HG03469 (cell line): ENCODE data around the gene C22orf39.

Source experiments
- ATAC-seq: cut with Tn5 transposase; IDR thresholded peaks from one replicate; pipeline ENCODE4 v1.9.1; 2021; ENCODE audit warnings: mild to moderate bottlenecking, moderate library complexity, moderate number of reproducible peaks; ENCODE audit not compliant: unreplicated experiment

The C22orf39 gene

DNA sequence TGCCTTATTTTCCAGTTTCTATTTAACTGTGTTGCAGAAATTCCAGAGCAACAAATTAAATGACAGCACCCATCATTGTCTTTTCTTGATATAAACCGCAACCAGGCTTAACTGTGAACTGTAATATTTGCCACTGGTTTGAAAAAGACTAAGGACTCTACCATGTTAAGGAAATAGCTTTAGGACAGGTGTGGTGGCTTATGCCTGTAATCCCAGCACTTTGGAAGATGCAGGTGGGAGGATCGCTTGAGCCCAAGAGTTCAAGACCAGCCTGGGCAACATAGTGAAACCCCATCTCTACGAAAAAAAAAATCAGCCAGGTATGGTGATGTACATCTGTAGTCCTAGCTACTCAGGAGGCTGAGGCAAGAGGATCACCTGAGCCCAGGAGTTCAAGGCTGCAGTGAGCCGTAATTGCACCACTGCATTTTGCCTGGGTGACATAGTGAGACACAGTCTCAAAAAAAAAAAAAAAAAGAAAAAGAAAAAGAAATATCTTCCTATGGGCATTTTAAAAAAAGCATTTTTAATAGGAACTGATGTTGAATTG, 44.8 kb downstream of the C22orf39 start:
- no peak for ATAC-seq

DNA sequence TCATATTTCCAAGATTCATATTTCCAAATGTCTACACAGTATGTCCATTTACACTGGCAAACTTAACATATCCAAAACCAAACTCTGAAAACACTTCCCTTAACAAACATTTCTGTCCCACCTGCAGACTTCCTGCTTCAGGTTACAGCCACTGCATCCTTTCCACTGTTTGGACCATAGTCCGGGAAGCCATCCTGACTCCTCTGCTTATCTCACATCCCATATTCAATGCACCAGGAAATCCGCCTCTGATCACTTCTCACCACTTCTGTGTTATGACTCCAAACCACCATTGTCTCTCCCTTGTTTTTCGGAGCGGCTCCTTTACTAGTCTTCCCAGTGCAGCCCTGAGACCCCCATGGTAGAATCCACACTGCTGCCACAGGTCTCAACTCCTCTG, 46.0 kb downstream of the C22orf39 start:
- no peak for ATAC-seq

DNA sequence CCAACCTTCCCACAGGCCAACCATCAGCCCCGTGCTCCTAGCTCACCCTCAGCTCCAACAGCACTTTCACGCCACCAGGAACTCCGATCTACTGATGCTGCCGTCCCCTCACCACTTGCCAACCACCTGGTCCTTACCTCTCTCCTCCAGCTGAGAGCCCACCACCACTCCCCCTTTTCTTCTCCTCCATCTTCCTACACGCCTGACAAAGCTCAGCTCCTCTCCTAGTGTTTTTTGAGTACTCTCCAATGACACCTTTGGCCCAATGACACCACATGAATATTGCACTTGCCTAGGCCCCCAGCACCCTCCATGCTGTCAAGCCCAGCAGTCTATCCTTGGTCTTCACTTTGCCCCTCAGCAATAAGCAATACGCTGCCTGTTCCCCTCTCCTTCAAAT, 46.6 kb downstream of the C22orf39 start:
- ATAC-seq: no peak

DNA sequence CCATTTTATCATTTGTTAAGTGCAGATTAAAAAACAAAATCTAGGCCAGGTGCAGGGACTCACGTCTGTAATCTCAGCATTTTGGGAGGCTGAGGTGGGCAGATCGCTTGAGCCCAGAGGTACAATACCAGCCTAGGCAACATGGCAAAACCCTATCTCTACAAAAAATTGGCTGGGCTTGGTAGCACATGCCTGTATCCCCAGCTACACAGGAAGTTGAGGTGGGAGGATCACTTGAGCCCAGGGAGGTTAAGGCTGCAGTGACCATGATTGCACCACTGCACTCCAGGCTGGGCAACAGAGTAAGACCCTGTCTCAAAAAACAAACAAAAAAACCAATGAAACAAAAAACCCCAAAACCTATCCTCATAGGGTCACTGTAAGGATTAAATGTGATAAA, 48.9 kb downstream of the C22orf39 start:
- ATAC-seq: no peak

DNA sequence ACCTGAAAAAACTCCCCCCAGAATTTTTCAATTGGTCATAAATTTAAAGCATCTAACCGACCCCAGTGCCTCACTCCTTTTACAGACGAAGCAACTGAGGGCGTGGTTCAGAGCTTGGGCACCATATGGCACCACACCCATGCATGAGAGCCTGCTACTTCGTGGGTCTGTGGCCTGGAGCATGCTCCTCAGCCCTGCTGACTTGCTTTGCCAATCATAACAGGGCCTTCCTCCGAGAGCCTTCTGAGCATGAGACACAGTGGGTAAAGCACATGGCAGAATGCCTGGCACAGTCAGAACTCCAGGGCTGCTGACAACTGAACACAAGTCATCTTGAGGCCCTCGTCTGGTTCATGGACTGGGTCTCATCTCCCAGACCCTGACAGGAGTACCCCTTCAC, 49.3 kb downstream of the C22orf39 start:
- no peak for ATAC-seq

DNA sequence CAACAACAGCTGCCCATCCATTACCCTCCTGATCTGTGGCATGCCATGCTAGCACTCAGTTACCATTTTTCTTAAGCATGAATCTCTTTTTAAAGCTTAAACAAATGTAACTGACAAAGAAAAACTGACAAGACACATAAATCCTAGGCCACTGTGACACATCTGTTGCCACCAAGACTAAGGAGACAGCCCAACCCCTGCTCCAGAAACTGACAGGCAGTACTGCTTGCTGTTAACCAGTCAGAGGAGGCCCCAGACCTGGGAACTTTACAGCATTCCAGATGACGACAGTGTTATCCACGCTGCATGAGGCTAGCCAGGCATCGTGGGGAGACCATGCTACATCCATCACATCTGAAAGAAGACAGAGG, 49.8 kb downstream of the C22orf39 start:
- ATAC-seq: no peak

DNA sequence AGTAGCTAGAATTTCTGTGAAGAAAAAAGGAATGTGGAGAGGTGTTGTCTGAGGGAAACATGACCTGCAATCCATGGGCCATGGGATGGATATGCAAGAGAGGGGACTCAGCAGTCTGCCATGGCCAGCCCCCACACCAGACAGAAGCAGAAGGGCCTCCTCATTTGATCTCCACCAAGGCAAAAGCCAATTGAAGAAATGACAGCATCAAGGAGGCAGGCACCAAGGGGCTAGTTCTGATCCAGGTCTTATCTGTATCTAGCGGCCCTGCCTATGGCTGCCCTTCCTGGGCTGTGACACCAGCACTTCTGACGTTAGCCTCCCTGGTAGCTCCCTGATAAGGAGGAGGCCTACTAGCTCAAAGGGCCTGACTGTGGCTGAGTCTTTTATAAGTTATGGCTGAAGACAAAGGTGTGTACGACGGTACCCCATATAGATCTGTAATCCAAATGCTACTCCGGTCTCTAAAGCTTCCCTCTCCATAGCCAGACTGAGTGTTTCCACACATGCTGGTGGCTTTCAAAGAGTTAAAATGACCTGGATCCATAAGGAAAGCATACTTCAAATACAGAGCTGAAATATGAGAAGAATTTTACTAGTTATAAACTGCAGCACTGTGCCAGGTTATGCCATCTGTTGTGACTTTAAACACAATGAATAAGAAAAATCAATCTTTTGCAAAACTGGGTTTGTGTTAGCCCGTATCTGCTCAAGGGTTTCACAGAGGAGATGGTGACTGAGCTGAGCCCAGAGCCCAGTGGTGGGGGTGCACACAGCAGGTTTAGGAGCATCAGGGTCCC, 50.4 kb downstream of the C22orf39 start:
- ATAC-seq: no peak

DNA sequence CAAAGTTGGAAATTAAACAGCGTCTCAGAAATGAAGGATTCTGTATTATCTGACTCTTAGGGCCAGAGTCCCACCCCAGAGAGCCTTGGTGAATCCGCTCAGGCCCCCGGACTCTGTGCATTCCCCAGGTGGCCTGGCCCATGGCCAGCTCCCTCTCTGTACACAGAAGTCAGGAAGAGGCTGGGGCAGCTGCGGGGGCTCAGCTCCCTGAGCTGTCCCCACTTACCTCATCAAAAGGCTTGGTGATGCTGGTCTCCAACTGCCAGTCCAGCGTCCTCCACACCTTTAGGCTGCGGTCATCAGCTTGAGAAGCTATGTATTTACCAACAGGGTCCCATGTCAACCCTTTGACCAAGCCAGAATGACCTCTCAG, 51.0 kb downstream of the C22orf39 start:
- ATAC-seq: no peak

DNA sequence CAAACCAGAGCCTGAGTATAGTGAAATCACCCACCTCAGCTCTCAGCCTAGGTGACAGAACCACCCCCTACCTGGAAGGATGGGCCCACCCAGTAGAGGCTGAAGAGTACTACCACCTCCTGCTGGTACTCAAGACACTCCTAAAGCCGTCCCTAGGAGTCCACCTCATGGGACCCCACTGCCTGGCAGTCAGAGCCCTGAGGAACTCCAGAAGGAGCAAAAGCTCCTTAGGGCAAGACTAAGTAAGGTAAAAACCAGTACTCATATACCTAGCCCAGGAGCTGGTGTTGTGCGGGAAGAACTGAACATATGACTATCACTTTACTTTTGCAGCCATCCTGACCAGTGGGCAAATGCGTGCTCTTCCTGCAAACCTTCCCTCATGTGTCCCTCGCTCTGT, 52.2 kb downstream of the C22orf39 start:
- ATAC-seq: no peak

DNA sequence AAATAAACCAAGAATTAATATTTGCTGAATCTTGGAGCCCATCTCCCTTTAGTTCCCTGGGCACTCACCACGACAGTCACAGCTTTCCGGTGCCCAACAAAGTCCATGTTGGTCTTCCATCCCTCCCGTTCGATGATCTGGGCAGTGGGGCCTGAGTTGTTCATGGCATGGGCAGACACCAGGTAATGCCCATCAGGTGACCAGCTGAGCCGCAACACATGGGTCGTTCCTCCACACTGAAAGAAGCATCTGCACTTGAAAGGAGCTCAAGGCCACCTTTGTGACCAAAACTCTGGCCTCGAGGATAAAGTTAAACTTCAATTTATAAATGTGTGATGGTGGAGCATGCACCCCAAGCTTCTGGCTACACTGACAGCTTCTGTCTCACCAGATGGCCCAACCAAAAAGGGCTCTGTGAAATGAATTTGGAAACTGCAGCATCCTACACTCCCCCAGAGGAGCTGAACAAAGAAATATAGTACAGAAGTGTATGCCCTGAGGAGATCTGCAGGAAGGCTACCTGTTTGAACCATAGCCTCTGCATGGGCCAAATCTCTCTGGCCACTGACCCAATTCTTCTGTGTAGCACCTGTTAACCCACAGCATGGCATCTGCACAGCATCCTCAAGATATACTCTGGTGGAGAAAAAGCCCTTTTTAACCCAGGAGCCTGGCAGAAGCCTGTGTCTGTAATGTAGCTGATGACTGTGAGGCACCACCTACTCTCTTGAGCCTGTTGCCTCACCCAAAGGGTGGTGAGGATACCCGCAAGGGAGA, 53.0 kb downstream of the C22orf39 start:
- no peak for ATAC-seq

DNA sequence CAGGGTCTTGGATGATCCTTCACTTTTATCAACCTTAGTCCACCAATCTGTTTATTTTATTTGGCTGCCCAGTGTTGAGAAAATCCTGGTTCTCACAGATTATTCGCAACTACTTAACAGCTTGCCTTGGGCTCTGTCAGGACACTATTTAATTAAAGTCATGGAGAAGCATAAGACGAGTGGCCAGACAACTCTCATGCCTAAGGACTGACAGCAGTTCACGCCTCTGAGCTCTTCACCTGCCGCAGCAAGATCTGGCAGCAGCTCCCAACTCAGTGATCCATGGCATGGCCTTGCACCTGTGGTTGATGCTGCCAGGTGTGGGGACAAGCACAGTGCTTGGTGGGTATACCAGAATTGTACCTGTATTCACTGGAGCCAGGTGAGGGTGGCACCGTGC, 53.8 kb downstream of the C22orf39 start:
- no peak for ATAC-seq
